Endothelial cell of umbilical vein (primary cell): ENCODE results near the gene CIDEC. TPM values are rescaled to one million over a fixed set of nuclear protein-coding genes. Genes with fewer than 3 reads are reported as not detected.
"Not testable (repeated sequence)": the region's sequence is repeated elsewhere in the genome, so short reads cannot be mapped to it uniquely, and the experiment has no call there.

Experiments
- BruUV-seq: library from RNA; stranded (reverse); fragments of 400-500 nt; replicated peaks from 2 replicates; lab custom pipeline; 2021; lab: Mats Ljungman, UMichigan
- CTCF ChIA-PET: fragments of 300-600, 350-600 bp; sonication (Branson Sonifier 250); formaldehyde crosslinking; loops from one replicate; lab custom pipeline; 2021; ENCODE audit warnings: antibody characterized with exemption, inconsistent platforms; lab: Charles Lee
- POLR2A ChIA-PET: fragments of 300-600, 350-600 bp; sonication (Branson Sonifier 250); formaldehyde crosslinking; loops from one replicate; lab custom pipeline; 2021; ENCODE audit warnings: antibody characterized with exemption, inconsistent platforms; lab: Charles Lee
- DNase-seq: peaks from one replicate; pipeline ENCODE4 v3.0.0-alpha.2; 2011; ENCODE audit warnings: low read depth, low spot score
- FAIRE-seq: peaks from 2 replicates; lab custom pipeline; 2011; peaks lifted over from hg19 to GRCh38; lab: Jason Lieb, UNC
- H2AFZ ChIP-seq: 2 replicates; pipeline ENCODE4 v1.6.0; 2012; ENCODE audit warnings: low read depth, low read length, control low read depth, inconsistent platforms
- H3K27ac ChIP-seq: 2 replicates; pipeline ENCODE4 v1.5.1; 2011; ENCODE audit warnings: low read depth, mild to moderate bottlenecking, control low read depth, low read length, moderate library complexity; ENCODE audit not compliant: insufficient read depth
- H3K27me3 ChIP-seq, 2 experiments: 2 replicates each; pipeline versions ENCODE4 v1.6.0 to v1.6.1; 2011; ENCODE audit warnings: low read length in 2 of 2, mixed read lengths in 1 of 2; ENCODE audit not compliant: control insufficient read depth in 2 of 2, insufficient read depth in 2 of 2
- H3K36me3 ChIP-seq, 2 experiments: 2 replicates in 1 of 2; 3 replicates in 1 of 2; pipeline ENCODE4 v1.5.1; 2011; ENCODE audit warnings: low read length in 2 of 2, mild to moderate bottlenecking in 1 of 2, moderate library complexity in 1 of 2; ENCODE audit not compliant: control insufficient read depth in 2 of 2, insufficient read depth in 2 of 2; ENCODE audit errors: extremely low read depth in 1 of 2
- H3K4me1 ChIP-seq: 3 replicates; pipeline ENCODE4 v1.5.1; 2011; ENCODE audit warnings: mild to moderate bottlenecking, low read length; ENCODE audit not compliant: control insufficient read depth, insufficient read depth; ENCODE audit errors: extremely low read depth
- H3K4me2 ChIP-seq: 2 replicates; pipeline ENCODE4 v1.6.1; 2011; ENCODE audit warnings: low read length, control low read depth, mixed read lengths; ENCODE audit not compliant: insufficient read depth
- H3K4me3 ChIP-seq, 3 experiments: fragments of 200-600 bp in 1 of 3; sonication (generic), shearing (Covaris generic) in 1 of 3; replicated peaks in 1 of 3; 2 replicates each; pipeline ENCODE4 v1.5.1; 2011 to 2016; ENCODE audit warnings: control low read depth in 3 of 3, low read length in 3 of 3, mild to moderate bottlenecking in 2 of 3, inconsistent platforms in 1 of 3, low read depth in 1 of 3, moderate library complexity in 1 of 3; ENCODE audit not compliant: insufficient read depth in 1 of 3
- H3K79me2 ChIP-seq: 2 replicates; pipeline ENCODE4 v1.6.0; 2012; ENCODE audit warnings: low read length, inconsistent platforms; ENCODE audit not compliant: control insufficient read depth, insufficient read depth
- H3K9ac ChIP-seq: replicated peaks from 2 replicates; pipeline ENCODE3; 2011; ENCODE audit warnings: low read length, control low read depth; ENCODE audit not compliant: insufficient read depth; ENCODE audit errors: extremely low read depth
- H3K9me1 ChIP-seq: replicated peaks from 3 replicates; pipeline ENCODE4 v1.6.0; 2011; ENCODE audit warnings: mild to moderate bottlenecking, low read length; ENCODE audit not compliant: control insufficient read depth, insufficient read depth; ENCODE audit errors: extremely low read depth
- H3K9me3 ChIP-seq: replicated peaks from 2 replicates; pipeline ENCODE4 v1.5.1; 2012; ENCODE audit warnings: low read length, inconsistent platforms; ENCODE audit not compliant: control insufficient read depth, insufficient read depth
- H4K20me1 ChIP-seq: replicated peaks from 2 replicates; pipeline ENCODE3; 2011; ENCODE audit warnings: mild to moderate bottlenecking, low read length; ENCODE audit not compliant: control insufficient read depth, insufficient read depth; ENCODE audit errors: extremely low read depth
- CTCF ChIP-seq, 2 donors: IDR thresholded peaks; 1 replicate in 1 of 2; 2 replicates in 1 of 2; pipeline ENCODE4 v1.5.1; 2011; ENCODE audit warnings: low read length in 2 of 2, mild to moderate bottlenecking in 2 of 2, moderate library complexity in 2 of 2, control low read depth in 1 of 2, inconsistent platforms in 1 of 2, low read depth in 1 of 2; ENCODE audit not compliant: insufficient read depth in 1 of 2; ENCODE audit errors: extremely low read depth in 1 of 2
- EZH2 ChIP-seq: IDR thresholded peaks from 2 replicates; pipeline ENCODE4 v1.6.1; 2012; ENCODE audit warnings: borderline replicate concordance, low read depth, mild to moderate bottlenecking, moderate library complexity, low read length, inconsistent platforms; ENCODE audit not compliant: severe bottlenecking
- GATA2 ChIP-seq: IDR thresholded peaks from 2 replicates; pipeline ENCODE4 v1.7.0; 2011; ENCODE audit warnings: low read depth, mild to moderate bottlenecking, moderate library complexity, mixed read lengths, low read length; ENCODE audit not compliant: insufficient read length, insufficient read depth
- dilution Hi-C: fragments of 300-500 bp; cut with MboI; formaldehyde crosslinking; loops from one replicate; pipeline ENCODE4 v1.15.0; 2019; ENCODE audit warnings: low sequenced_read_pairs; ENCODE audit not compliant: extremely low pct_ligation_motif_present
- intact Hi-C: fragments of 100-400 bp; cut with micrococcal nuclease; formaldehyde crosslinking; loops from one replicate; pipeline ENCODE4 v1.10.0; 2022
- polyA plus RNA-seq, 4 experiments: library from polyadenylated mRNA; depleted of rRNA in 3 of 4; stranded (reverse) in 3 of 4; unstranded in 1 of 4; fragments of >200 nt; gene quantifications; 2 replicates each; pipeline versions ENCODE4 v1.2.1 to v1.2.3, GENCODE V29; 2011 to 2012; ENCODE audit warnings: missing spikeins in 1 of 4
- total RNA-seq: library from RNA; stranded (reverse); gene quantifications from 2 replicates; pipeline ENCODE4 v1.2.3, GENCODE V29; 2021

The CIDEC gene
- total and polyA plus RNA-seq, 2 donors (not counting 3 experiments of a cell fraction or from before 2014, with no cell fraction given), result 0.14 TPM; not detected in 1

GRCh38 chr3:9852528-9852927 is 27.5 kb downstream of the CIDEC start:
- DNase-seq (no peak), FAIRE-seq (no peak)
- ChIA-PET POLR2A (no interaction called here), CTCF (no interaction called here)
- dilution Hi-C loops (no loop called here), intact Hi-C loops (no loop called here)
- Histone ChIP-seq H3K9ac (no peak overlapping the region), H3K27ac (no peak overlapping the region), H2AFZ (no peak overlapping the region), H3K36me3 (no peaks in the 10 kb centered on the region), H3K4me1 (no peaks in the 10 kb centered on the region), H3K4me3 (no peak overlapping the region), H3K9me1 (no peaks in the 10 kb centered on the region), H3K79me2 (no peaks in the 10 kb centered on the region), H3K4me2 (no peak overlapping the region), H3K9me3 (no peaks in the 10 kb centered on the region), H4K20me1 (no peaks in the 10 kb centered on the region), H3K27me3 (no peaks in the 10 kb centered on the region)
- BruUV-seq, result no TSS peak
- TF ChIP-seq EZH2 (no peak), CTCF (IDR thresholded peaks at IDR 0.05; ENCODE audit: extremely low read depth in 1 of 2, insufficient read depth in 1 of 2, low read depth in 1 of 2, low read length in 2 of 2) (no peak), GATA2 (no peak)

- CTCF ChIA-PET, H3K79me2 ChIP-seq, H2AFZ ChIP-seq, H3K4me3 ChIP-seq, H3K4me2 ChIP-seq, H3K9ac ChIP-seq, H3K27ac ChIP-seq, dilution Hi-C loops, POLR2A ChIA-PET, H3K27me3 ChIP-seq, H3K9me1 ChIP-seq, H4K20me1 ChIP-seq, H3K4me1 ChIP-seq, intact Hi-C loops, BruUV-seq, DNase-seq, H3K9me3 ChIP-seq, H3K36me3 ChIP-seq, FAIRE-seq: not testable (repeated sequence)
These were observed 28.1 kb downstream of the CIDEC start for GRCh38 chr3:9851926-9852325.

GRCh38 chr3:9851383-9851782 is 28.7 kb downstream of the CIDEC start:
- H3K4me3 ChIP-seq, dilution Hi-C loops, H3K36me3 ChIP-seq, H3K4me1 ChIP-seq, FAIRE-seq, CTCF ChIA-PET, H4K20me1 ChIP-seq, H3K79me2 ChIP-seq, H3K9ac ChIP-seq, DNase-seq, intact Hi-C loops, H3K9me3 ChIP-seq, BruUV-seq, H3K27me3 ChIP-seq, H3K4me2 ChIP-seq, H3K9me1 ChIP-seq, POLR2A ChIA-PET, H2AFZ ChIP-seq, H3K27ac ChIP-seq: not testable (repeated sequence)
